Measurements from ENCODE around the gene B4GALT2. TPM values are rescaled to one million over a fixed set of nuclear protein-coding genes. Genes with fewer than 3 reads are reported as not detected.

Gene B4GALT2
- total and polyA plus RNA-seq, 3 donors from 2014 or later, result 40.9 to 65.9 (median 47.7) TPM

DNA sequence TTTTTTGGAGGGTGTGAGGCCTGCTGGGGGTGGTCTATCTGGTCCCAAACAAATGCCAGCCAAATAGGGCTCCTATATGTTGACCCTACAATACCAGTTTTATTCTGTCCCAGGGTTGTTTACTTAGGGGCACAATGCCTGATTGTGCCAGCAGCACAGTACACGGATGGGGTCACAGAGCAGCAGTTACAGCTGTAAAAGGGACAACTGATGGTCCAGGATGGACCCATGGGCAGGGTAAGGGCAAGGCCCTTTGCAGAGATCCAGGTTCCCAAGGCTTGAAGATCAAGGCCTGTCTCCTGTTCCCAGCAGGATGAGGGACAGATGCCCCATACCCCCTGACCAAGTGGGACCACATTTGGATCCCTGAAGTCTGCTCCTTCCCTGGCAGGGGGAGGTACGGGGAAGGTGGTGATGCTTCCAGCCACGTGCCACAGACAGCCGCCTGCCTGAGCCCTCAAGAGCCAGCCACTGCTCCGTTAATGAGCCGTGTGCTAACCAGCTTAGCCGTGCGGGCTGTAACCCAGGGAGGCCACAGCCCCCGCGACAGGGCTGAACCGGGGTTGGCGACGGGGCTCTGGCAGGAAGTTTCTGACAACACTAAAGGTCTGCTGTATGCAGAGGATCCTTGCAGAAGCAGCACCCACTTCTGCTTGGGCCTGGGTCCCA is 34.1 kb downstream of the B4GALT2 start:
- H3K9me3 ChIP-seq, result no peaks in the 10 kb centered on the region
- DNase-seq, result no peak
- intact Hi-C loops (cut with DNase I; ENCODE audit: low total_unique reads), result no loop called here
- H3K4me3 ChIP-seq, result no peak overlapping the region
- TF ChIP-seq, protein P1, sequence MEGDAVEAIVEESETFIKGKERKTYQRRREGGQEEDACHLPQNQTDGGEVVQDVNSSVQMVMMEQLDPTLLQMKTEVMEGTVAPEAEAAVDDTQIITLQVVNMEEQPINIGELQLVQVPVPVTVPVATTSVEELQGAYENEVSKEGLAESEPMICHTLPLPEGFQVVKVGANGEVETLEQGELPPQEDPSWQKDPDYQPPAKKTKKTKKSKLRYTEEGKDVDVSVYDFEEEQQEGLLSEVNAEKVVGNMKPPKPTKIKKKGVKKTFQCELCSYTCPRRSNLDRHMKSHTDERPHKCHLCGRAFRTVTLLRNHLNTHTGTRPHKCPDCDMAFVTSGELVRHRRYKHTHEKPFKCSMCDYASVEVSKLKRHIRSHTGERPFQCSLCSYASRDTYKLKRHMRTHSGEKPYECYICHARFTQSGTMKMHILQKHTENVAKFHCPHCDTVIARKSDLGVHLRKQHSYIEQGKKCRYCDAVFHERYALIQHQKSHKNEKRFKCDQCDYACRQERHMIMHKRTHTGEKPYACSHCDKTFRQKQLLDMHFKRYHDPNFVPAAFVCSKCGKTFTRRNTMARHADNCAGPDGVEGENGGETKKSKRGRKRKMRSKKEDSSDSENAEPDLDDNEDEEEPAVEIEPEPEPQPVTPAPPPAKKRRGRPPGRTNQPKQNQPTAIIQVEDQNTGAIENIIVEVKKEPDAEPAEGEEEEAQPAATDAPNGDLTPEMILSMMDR (IDR thresholded peaks at IDR 0.05), result no peak
- TF ChIP-seq POLR2A (IDR thresholded peaks at IDR 0.05), result no peak
- H3K27ac ChIP-seq, result no peak overlapping the region
- H3K27me3 ChIP-seq, result no peaks in the 10 kb centered on the region
- H3K36me3 ChIP-seq (ENCODE audit: low read depth, missing control alignments), result no peaks in the 10 kb centered on the region
- peaks cover 9% of the 10 kb centered on the region for H3K4me1 ChIP-seq
- WGBS, 2 donors, result 69% methylated on average over 13 of the region's 13 CpGs; no CpG with 5 or more reads in 1 of the 2 donors

DNA sequence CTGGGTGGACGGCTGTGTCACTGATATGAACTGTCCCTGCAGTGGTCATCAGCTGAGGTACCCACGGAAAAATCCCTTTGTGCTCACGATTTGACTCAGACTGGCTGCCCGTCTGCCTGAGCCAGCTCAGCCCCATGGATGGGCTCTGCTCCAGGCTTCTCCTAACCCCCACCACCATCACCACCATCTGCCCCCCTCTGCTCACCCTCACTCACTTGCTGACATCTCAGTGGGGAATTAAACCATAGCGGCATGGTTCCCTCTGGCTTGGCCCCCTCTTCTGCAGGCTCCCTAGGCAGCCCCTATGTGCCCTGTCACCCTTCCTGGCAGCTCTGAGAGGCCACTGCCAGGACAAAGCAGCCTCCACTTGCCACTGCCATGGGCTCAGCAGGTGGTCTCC is 34.9 kb downstream of the B4GALT2 start:
- Histone ChIP-seq H3K27ac (no peak overlapping the region), H3K36me3 (ENCODE audit: low read depth, missing control alignments) (no peaks in the 10 kb centered on the region), H3K9me3 (no peaks in the 10 kb centered on the region), H3K27me3 (no peaks in the 10 kb centered on the region), H3K4me1 (peaks cover 9% of the 10 kb centered on the region), H3K4me3 (no peak overlapping the region)
- DNase-seq, result no peak
- WGBS, 2 donors, result 81 to 91% methylated on average over 5 of the region's 5 CpGs
- TF ChIP-seq, protein P1 (IDR thresholded peaks at IDR 0.05), result no peak
- no peak for TF ChIP-seq POLR2A (IDR thresholded peaks at IDR 0.05)
- intact Hi-C loops (cut with DNase I; ENCODE audit: low total_unique reads), result no loop called here

DNA sequence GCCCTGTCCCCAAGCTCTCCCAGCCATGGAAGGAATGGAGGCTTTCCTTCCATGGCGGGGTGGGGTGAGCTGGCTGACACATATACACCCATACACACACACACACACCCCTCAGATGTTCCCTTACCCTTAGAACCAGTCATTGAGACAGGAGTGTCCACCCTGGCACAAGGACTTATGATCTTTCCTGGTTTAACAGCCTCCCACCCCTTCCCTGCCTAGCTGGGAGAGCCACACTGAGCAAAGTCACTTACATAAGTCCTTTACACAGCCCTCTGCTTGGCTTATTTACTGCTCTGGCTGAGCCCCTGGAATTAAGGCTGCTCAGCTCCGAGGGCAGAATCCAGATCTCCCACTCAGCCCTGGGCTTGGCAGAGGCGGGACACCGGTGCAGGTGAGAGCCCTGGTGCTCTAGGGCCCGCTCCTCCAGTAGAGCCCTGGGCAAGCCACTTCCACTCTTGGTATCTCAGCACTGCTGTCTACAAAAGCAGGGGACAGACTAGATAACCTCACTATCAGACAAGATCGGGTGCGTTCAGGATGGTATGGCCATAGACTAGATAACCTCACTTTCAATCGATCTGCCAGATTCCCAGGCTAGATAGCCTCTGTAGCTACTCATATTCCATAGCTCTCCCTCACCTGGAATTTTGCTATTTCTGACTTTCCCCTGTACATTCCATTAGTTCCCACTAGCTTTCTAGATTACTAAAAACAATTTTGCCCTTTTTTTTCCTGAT is 35.5 kb downstream of the B4GALT2 start:
- Histone ChIP-seq H3K9me3 (no peaks in the 10 kb centered on the region), H3K27me3 (no peaks in the 10 kb centered on the region), H3K4me3 (no peak overlapping the region), H3K36me3 (ENCODE audit: low read depth, missing control alignments) (no peaks in the 10 kb centered on the region), H3K4me1 (peaks cover 9% of the 10 kb centered on the region), H3K27ac (no peak overlapping the region)
- WGBS, 2 donors, result 45 to 69% methylated on average over 4 to 8 of the region's 8 CpGs
- no peak for DNase-seq
- TF ChIP-seq, protein P1 (IDR thresholded peaks at IDR 0.05), result no peak
- TF ChIP-seq POLR2A (IDR thresholded peaks at IDR 0.05), result no peak
- intact Hi-C loops (cut with DNase I; ENCODE audit: low total_unique reads), result no loop called here

DNA sequence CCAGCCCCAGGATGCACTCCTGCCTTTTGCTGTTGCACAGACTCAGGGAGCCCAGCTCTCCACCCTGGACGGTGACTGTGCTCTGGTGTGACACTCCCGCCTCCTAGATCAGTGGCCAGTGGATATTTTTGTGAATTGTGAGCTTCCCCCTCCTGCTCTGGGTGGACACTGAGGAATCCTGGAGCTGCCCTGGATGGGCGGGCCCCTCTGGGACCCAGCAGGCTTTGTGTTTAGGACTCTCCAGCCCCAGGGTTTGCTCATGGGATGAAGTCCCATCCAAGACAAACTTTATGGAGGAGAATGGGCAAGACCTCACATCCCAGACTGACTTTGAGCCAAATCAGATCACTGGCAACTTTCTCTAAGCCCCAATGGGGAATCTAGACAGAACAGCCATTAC is 36.2 kb downstream of the B4GALT2 start:
- Histone ChIP-seq H3K4me3 (no peak overlapping the region), H3K27me3 (no peaks in the 10 kb centered on the region), H3K36me3 (ENCODE audit: low read depth, missing control alignments) (no peaks in the 10 kb centered on the region), H3K4me1 (peaks cover 9% of the 10 kb centered on the region), H3K27ac (no peak overlapping the region), H3K9me3 (no peaks in the 10 kb centered on the region)
- WGBS, 2 donors, result 44 to 72% methylated on average over 2 to 3 of the region's 3 CpGs
- TF ChIP-seq, protein P1 (IDR thresholded peaks at IDR 0.05), result no peak
- TF ChIP-seq POLR2A (IDR thresholded peaks at IDR 0.05), result no peak
- intact Hi-C loops (cut with DNase I; ENCODE audit: low total_unique reads), result no loop called here
- DNase-seq, result no peak

All from testis (tissue), 3 donors.